GM10266 (cell line): ENCODE data around the gene CRYAB.

ENCODE experiments used
- DNase-seq: peaks from one replicate; pipeline ENCODE4 v3.0.0; 2012; ENCODE audit errors: extremely low spot score
- TF ChIP-seq, protein P1 (sequence below): IDR thresholded peaks from 2 replicates; pipeline ENCODE4 v1.5.1; 2012; ENCODE audit warnings: mild to moderate bottlenecking, low read depth; ENCODE audit not compliant: control insufficient read depth, insufficient read depth; ENCODE audit errors: missing control alignments

Gene CRYAB, protein sequence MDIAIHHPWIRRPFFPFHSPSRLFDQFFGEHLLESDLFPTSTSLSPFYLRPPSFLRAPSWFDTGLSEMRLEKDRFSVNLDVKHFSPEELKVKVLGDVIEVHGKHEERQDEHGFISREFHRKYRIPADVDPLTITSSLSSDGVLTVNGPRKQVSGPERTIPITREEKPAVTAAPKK

DNA sequence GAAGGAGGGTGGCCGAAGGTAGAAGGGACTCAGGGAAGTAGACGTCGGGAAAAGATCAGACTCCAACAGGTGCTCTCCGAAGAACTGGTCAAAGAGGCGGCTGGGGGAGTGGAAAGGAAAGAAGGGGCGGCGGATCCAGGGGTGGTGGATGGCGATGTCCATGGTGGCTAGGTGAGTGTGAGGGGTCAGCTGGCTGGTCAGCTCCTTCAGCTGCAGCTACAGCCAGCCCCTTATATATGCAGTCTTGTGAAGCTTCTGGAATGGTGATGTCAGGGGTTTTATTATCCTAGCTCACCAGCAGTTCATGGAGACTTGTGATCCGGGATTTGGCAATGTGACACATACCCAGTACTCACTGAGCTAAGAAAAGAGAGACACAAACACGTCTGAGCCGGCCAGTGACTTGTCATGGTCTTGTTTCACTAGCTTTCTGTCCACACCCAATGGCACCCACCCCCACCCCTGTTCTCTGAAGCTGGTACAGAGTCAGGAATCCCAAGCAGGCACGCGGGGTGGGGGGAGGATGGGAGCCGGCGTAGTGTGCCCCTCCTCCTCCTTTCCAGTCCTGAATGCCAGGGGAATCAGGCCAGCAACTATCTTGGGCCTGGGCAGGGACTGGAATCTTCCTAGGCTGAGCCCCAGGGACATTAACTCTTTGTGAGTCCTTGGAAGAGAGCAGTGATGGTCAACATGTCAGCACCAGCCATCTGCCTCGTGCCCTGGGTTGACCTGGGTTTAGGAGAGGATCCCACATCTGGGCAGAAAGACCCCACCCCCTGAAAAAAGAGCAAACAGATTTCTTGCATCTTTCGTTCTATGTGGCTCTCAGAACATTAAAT is at the start of gene CRYAB:
Gene CRYAB (minus strand): TSS at position 208 of the 839 bp plus-strand sequence. CDS start 46 bp downstream, at position 162.
- DNase-seq: no peak
- TF ChIP-seq, protein P1, sequence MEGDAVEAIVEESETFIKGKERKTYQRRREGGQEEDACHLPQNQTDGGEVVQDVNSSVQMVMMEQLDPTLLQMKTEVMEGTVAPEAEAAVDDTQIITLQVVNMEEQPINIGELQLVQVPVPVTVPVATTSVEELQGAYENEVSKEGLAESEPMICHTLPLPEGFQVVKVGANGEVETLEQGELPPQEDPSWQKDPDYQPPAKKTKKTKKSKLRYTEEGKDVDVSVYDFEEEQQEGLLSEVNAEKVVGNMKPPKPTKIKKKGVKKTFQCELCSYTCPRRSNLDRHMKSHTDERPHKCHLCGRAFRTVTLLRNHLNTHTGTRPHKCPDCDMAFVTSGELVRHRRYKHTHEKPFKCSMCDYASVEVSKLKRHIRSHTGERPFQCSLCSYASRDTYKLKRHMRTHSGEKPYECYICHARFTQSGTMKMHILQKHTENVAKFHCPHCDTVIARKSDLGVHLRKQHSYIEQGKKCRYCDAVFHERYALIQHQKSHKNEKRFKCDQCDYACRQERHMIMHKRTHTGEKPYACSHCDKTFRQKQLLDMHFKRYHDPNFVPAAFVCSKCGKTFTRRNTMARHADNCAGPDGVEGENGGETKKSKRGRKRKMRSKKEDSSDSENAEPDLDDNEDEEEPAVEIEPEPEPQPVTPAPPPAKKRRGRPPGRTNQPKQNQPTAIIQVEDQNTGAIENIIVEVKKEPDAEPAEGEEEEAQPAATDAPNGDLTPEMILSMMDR: no peak

DNA sequence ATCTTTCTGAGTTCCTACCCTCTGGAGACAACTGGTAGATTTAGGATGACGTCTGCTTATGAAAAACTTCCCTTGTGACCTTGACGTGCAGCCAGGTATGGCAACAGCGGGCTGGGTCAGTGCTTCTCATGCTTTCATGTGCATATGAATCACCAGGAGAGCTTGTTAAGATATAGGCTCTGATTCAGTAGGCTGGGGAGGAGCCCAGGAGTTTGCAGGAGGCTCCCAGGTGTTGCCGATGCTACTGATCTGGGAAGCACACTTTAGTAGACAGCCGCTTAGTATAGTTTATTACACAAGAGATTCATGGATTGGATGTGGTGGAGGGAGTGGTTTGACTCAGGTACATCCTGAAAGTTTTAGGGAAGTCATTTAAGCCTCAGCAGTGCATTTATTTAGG is 49.3 kb upstream of the CRYAB start:
- TF ChIP-seq, protein P1: no peak
- no peak for DNase-seq

DNA sequence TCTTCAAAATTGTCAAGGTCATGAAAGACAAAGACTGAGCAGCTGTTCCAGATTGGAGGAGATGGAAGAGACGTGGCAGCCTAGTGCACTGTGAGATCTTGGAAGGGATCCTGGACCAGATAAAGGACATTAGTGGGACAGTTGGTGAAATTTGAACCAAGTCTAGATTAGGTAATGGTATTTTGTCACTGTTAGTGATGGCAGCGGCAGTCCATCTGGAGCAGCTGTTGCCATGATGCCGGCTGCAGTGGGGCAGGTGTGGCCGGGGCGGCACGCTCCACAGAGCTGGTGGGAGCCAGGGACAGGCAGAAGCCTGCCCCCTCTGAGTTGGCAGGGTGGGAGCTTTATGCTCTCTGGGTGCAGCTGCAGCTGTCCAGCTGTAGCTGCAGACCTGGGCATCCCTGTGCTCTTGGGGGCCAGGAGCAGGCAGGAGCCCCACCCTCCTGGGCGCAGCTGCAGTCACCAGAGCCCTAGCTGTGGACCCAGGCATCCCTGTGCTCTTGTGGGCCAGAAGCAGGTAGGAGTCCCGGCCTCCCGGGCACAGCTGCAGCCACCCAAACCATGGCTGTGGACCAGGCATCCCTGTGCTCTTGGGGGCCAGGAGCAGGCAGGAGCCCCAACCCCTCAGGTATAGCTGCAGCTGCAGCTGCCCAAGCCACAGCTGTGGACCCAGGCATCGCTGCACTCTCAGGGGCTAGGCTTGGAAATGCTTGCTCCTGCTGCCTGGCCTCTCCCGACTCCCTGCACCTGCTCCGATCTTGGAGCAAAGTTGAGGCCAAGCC is 46.3 kb upstream of the CRYAB start:
- TF ChIP-seq, protein P1: no peak

DNA sequence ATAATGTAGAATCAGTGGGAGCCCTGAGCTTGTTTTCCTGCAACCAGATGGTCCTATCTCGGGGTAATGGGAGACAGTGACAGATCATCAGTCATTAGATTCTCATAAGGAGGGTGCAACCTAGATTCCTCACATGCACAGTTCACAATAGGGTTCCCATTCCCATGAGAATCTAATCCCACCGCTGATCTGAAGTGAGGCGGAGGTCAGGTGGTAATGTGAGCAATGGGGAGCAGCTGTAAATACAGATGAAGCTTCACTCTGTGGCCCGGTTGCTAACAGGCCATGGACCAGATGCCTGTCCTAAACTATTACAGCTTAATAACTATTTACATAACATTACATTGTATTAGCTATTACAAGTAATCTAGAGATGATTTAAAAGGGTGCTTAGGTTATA is 42.6 kb upstream of the CRYAB start:
- TF ChIP-seq, protein P1: no peak
- DNase-seq: no peak

More for the DNA sequence above, 46.3 kb upstream of the CRYAB start:
- no peak for DNase-seq

DNA sequence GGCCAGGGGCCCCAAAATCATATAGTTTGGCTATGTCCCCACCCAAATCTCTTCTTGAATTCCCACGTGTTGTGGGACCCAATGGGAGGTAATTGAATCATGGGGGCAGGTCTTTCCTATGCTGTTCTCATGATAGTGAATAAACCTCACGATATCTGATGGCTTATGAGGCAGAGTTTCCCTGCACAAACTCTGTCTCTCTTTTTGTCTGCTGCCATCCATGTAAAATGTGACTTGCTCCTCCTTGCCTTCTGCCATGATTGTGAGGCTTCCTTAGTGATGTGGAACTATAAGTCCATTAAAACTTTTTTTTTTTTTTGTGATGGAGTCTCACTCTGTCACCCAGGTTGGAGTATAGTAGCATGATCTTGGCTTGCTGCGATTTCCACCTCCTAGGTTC is 40.0 kb upstream of the CRYAB start:
- no peak for DNase-seq
- TF ChIP-seq, protein P1: no peak

DNA sequence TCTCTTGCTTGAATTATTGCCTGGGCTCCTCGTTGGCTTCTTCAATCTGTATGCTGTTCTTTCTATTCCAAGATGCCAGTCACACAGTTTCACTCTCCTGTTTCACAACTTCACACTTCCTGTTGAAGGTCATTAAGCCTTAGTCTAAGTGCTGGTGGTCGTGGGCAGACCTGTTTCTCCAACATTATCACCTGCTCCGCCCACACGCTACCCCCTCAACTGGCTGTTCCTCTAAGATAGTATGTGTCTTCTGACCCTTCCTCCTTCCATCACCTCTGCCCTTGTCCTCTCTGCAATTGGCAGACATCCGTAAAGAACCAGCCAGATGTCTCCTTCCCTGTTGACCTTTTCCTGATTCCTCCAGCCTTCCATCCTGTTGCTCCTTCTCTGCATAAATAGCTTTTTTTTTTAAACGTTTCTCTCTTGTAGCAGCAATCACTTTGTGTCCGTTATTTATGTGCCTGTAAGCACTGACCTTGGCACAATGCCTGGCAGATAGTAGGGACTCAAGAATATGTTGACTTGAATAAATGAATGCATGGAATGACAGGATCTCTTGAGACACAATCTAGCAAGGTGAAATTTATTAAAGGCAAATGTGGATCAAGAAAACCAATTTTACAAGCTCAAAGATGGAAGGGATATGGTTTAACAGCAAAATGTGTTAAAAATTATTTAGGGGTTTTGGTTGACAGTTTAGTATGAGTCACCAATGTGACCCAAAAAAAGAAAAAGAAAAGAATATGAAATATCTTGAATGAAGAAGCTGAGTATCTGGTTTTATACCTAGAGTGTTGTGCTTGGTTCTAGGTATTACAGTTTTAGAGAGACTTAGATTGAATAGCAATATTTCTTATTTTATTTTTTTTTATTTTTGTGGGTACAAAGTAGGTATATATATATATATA is 38.2 kb upstream of the CRYAB start:
- TF ChIP-seq, protein P1: no peak
- DNase-seq: no peak
